ENCODE measurements around the gene RAD51B. TPM values are rescaled to one million over a fixed set of nuclear protein-coding genes. Genes with fewer than 3 reads are reported as not detected.

Gene RAD51B
- total RNA-seq, 1 experiment from 2014 or later = 8.5 TPM

DNA sequence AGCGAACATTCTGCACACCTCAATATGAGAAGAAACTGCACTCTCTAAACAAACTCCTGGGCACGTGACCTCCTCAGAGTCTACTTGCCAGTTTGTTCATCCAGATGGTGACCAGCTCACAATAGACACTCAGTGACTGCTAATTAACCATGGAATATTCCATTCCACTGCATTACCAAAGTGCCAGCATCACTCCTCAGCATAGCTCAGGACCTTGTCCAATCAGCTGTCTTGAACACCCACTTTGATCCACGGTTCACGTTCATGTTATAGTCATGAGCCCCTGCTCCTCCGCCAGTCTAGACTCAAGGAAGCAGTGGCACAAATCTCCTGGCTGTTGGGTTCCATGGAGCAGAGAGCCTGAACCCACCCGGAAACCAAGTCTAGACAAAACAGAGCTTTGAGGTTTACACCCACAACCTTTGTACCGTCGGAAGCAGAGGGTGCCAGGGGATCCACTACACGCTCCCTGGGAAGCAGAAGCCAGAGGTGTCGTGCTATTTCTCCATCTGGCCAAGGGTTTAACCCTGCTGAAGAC, 688.0 kb downstream of the RAD51B start:
- intact Hi-C loops (cut with micrococcal nuclease; ENCODE audit: unreplicated experiment) = no loop called here
- no peaks in the 10 kb centered on the region for H3K27me3 ChIP-seq (ENCODE audit: control insufficient read depth, insufficient read depth, low read length)
- H3K9me3 ChIP-seq (ENCODE audit: control insufficient read depth, insufficient read depth, low read depth, low read length) = no peaks in the 10 kb centered on the region
- no peaks in the 10 kb centered on the region for H3K4me1 ChIP-seq (ENCODE audit: control insufficient read depth, insufficient read depth, low read length)
- no peak overlapping the region for H3K4me3 ChIP-seq (ENCODE audit: low read depth in 2 of 2, low read length in 2 of 2)
- ChIA-PET CTCF (no interaction called here), POLR2A (no interaction called here)
- in situ Hi-C loops (cut with HindIII; ENCODE audit: low pct_unique_long_range_greater_than_20kb, low sequenced_read_pairs) = no loop called here
- BruUV-seq (replicated peaks) = no TSS peak
- H3K36me3 ChIP-seq (ENCODE audit: control insufficient read depth, insufficient read depth, low read length) = no peaks in the 10 kb centered on the region
- no peak for TF ChIP-seq SIN3A (IDR thresholded peaks at IDR 0.05; ENCODE audit: borderline replicate concordance, insufficient read depth, low read depth, low read length)
- TF ChIP-seq TCF7L2 (IDR thresholded peaks at IDR 0.05; ENCODE audit: low read depth, low read length) = no peak
- no peak for TF ChIP-seq POLR2AphosphoS5 (IDR thresholded peaks at IDR 0.05; ENCODE audit: low read depth, low read length)
- TF ChIP-seq, protein P1, sequence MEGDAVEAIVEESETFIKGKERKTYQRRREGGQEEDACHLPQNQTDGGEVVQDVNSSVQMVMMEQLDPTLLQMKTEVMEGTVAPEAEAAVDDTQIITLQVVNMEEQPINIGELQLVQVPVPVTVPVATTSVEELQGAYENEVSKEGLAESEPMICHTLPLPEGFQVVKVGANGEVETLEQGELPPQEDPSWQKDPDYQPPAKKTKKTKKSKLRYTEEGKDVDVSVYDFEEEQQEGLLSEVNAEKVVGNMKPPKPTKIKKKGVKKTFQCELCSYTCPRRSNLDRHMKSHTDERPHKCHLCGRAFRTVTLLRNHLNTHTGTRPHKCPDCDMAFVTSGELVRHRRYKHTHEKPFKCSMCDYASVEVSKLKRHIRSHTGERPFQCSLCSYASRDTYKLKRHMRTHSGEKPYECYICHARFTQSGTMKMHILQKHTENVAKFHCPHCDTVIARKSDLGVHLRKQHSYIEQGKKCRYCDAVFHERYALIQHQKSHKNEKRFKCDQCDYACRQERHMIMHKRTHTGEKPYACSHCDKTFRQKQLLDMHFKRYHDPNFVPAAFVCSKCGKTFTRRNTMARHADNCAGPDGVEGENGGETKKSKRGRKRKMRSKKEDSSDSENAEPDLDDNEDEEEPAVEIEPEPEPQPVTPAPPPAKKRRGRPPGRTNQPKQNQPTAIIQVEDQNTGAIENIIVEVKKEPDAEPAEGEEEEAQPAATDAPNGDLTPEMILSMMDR (IDR thresholded peaks at IDR 0.05) = no peak
- TF ChIP-seq, protein P2, sequence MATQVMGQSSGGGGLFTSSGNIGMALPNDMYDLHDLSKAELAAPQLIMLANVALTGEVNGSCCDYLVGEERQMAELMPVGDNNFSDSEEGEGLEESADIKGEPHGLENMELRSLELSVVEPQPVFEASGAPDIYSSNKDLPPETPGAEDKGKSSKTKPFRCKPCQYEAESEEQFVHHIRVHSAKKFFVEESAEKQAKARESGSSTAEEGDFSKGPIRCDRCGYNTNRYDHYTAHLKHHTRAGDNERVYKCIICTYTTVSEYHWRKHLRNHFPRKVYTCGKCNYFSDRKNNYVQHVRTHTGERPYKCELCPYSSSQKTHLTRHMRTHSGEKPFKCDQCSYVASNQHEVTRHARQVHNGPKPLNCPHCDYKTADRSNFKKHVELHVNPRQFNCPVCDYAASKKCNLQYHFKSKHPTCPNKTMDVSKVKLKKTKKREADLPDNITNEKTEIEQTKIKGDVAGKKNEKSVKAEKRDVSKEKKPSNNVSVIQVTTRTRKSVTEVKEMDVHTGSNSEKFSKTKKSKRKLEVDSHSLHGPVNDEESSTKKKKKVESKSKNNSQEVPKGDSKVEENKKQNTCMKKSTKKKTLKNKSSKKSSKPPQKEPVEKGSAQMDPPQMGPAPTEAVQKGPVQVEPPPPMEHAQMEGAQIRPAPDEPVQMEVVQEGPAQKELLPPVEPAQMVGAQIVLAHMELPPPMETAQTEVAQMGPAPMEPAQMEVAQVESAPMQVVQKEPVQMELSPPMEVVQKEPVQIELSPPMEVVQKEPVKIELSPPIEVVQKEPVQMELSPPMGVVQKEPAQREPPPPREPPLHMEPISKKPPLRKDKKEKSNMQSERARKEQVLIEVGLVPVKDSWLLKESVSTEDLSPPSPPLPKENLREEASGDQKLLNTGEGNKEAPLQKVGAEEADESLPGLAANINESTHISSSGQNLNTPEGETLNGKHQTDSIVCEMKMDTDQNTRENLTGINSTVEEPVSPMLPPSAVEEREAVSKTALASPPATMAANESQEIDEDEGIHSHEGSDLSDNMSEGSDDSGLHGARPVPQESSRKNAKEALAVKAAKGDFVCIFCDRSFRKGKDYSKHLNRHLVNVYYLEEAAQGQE (IDR thresholded peaks at IDR 0.05; ENCODE audit: insufficient read depth in 1 of 2, low read depth in 2 of 2, low read length in 1 of 2) = no peak
- DNase-seq (ENCODE audit: low read depth, low spot score) = no peak
- no peak overlapping the region for H3K27ac ChIP-seq (ENCODE audit: low read length)
- ATAC-seq = no peak

DNA sequence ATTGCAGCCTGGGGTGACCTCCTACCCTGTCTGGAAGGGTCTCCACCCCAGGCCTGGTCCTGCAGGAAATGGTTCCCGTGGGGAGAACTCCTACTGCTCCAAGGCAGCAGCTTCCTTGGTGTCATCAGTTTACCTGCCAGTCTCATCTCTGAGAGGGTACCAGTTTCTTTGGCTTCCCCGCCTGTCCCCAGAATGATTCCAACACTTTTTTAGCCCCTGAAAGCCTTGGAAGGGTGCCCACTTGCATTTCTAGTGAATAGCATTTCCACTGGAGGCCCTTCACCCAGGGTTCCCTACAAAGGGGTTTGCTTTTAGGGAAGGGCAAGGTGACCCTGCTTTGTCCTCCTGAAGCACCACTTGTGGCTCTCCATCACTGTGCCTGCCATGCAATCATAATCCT, 689.0 kb downstream of the RAD51B start:
- no peak for DNase-seq (ENCODE audit: low read depth, low spot score)
- no TSS peak for BruUV-seq (replicated peaks)
- in situ Hi-C loops (cut with HindIII; ENCODE audit: low pct_unique_long_range_greater_than_20kb, low sequenced_read_pairs) (no loop called here), intact Hi-C loops (cut with micrococcal nuclease; ENCODE audit: unreplicated experiment) (no loop called here)
- Histone ChIP-seq H3K4me3 (ENCODE audit: low read depth in 2 of 2, low read length in 2 of 2) (no peak overlapping the region), H3K27me3 (ENCODE audit: control insufficient read depth, insufficient read depth, low read length) (no peaks in the 10 kb centered on the region), H3K4me1 (ENCODE audit: control insufficient read depth, insufficient read depth, low read length) (no peaks in the 10 kb centered on the region), H3K36me3 (ENCODE audit: control insufficient read depth, insufficient read depth, low read length) (no peaks in the 10 kb centered on the region), H3K9me3 (ENCODE audit: control insufficient read depth, insufficient read depth, low read depth, low read length) (no peaks in the 10 kb centered on the region), H3K27ac (ENCODE audit: low read length) (no peak overlapping the region)
- TF ChIP-seq, protein P1 (IDR thresholded peaks at IDR 0.05) = no peak
- no peak for TF ChIP-seq TCF7L2 (IDR thresholded peaks at IDR 0.05; ENCODE audit: low read depth, low read length)
- no peak for TF ChIP-seq POLR2AphosphoS5 (IDR thresholded peaks at IDR 0.05; ENCODE audit: low read depth, low read length)
- no peak for TF ChIP-seq SIN3A (IDR thresholded peaks at IDR 0.05; ENCODE audit: borderline replicate concordance, insufficient read depth, low read depth, low read length)
- TF ChIP-seq, protein P2 (IDR thresholded peaks at IDR 0.05; ENCODE audit: insufficient read depth in 1 of 2, low read depth in 2 of 2, low read length in 1 of 2) = no peak
- POLR2A ChIA-PET = no interaction called here
- ATAC-seq = no peak
- CTCF ChIA-PET = no interaction called here
